Activated CD4-positive, CD25-positive, alpha-beta regulatory T cell treated with anti-CD3 and anti-CD28 coated beads, Interleukin-2, amount 50 U/mL, for 16 hours (primary cell): ENCODE data around the gene ANKFN1.

Experiments
- DNase-seq: peaks from one replicate; pipeline ENCODE4 v3.0.0-alpha.2; 2020; ENCODE audit warnings: low read depth, low spot score

Gene ANKFN1

DNA sequence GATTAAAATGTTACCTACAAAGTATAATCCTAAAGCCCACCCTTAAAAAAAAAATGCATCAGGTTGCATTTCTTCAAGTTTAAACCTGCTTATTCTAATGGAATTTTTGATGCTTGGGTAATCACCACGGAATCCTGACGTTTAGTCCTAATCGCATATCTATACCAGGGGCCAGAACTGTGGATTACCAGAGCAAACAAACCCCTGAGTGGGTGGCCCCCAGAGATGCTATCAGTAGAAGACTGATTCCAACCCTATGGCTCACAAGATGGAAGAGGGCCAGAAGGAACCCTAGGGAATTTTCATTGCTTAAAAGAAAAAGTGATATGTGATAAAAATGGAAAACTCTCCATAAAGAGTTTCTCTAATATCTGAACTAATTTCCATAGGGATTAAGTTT is 288.0 kb downstream of the ANKFN1 start:
- no peak for DNase-seq

DNA sequence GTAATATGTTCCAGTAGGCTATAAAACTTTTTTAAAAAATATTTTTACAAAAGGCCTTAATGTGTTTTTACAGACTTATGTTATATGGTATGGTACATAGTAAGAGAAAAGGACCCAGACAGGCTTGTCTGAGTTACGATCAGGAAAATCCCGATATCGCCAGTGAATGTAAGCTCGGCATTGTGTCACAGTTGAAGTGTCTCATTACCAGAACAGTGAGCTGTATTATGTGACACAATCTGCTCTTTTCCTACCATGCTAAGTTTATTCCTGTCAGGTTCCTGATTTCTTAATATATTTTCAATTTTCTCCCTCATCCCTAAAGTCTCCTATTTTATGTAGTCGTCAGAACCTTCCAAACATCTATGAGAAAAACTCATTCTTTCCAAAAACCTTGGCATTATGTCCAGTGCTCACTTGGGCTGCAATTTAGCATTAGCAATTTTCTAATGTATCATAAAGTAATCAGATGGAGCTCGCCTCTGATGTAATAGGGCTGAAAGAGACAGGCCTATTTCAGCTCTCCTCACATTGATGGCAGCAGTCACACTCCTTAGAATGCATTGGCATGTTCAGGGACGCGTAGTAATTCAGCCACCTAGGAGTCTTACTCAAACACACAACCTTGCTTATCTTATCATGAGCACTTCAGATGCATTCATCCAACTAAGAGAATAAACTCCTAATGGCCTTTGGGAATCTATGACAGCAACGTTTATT is 292.6 kb downstream of the ANKFN1 start:
- no peak for DNase-seq

DNA sequence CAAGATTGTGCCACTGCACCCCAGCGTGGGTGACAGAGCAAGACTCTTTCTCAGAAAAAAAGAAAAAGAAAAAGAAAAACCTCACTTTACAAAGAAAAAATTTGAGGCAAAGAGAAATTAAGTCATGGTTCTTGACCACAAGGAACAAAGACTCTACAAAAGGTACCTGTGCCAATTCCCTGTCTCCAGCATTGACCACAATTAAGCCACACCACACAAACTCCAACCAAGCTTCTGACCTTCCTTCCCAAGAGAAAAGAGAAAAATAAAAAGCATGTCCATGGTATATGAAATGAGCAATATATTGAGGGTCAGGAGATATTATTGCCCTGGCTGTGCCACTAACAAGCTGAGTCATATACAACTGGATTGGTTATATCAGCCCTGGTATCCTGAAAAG is 293.9 kb downstream of the ANKFN1 start:
- DNase-seq: no peak

DNA sequence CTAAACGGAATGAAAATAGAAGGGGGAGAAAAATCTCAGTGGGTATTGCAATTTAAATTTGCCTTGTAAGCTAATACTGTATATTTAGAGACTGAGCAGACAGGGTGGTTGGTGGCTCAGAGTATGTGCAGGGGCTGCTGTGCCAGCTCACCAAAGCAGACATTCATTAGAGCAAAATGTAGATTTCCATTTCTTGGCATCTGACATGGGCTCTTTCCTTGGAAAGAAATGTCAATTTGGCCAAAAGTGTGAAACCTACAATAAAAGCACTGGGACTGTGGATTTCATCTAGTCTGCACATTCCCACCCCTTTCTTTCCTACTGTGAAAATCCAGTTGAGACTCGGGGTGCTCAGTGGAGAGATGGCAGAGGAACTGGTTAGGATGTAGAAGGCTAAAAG is 295.1 kb downstream of the ANKFN1 start:
- DNase-seq: no peak

DNA sequence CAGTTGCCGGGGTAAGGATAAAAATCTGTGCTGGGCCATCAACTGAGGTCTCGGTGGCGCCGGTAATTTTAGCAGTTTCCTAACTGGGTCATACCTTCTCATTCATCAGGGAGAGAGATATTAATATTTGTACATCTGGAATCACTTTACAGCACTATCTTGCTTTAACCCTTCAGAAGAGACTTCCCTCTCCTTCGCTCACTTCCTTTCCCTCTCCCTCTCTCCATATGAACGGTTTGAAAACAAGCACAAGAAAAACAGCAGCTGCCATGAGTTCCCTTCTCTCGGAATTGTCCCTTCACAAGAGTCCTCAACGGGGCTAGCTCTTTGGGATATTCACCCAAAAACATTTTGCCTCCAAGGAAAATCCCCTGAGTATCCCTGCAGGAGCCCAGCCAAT is 295.9 kb downstream of the ANKFN1 start:
- DNase-seq: no peak

DNA sequence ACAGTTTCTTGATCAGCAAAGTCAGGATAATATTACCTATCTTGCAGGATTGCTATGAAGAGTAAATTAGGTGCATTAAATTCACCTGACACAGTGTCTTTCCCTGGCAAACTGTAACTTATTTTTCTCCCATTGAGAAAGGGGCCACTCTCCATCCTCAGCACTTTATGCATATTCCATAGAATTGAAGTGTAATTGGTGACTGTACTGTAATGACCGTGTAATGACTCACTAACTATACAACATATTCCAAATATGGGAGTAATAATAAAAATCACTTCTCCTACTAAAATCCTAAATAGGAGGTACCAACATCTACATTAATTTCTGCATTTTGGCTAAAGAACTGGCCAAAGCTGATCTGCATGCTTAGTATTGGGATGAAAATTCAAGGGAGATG is 298.4 kb downstream of the ANKFN1 start:
- DNase-seq: no peak

DNA sequence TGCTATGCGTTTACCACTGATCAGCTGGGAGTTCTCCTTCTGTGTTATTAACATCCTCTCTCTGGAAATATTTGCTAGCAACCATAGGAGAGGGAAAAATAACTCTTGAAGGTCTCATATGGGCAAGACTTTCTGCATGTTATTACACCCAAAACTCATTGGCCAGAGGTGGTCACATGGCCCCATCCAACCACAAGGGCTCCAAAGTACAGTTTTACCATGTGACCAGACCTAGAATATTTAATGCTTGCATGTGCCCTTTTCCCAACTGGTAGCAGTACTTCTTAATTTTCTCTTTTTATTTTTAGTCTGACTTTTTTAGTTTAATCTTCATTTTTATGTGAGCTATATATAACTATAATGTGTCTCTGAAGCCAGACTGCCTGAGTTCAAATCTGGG is 299.2 kb downstream of the ANKFN1 start:
- DNase-seq: no peak

DNA sequence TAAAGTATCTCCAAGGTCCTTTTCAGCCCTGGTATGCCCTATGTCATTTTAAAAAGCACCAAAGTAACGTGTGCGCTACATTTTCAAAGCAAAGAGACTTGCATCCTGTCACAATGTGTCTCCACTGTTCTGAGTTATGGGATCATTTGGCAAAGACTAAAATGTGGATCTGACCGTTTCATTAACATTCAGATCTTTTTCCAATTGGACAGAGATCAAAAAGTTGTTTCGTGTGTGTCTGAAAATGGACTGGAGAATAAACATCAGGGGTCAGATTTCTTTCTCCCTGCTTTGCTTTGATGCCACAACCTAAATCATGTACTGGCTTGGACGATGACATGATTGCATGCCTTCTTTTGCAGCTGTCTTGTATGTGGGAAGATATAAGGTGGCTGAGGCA is 304.2 kb downstream of the ANKFN1 start:
- DNase-seq: no peak

DNA sequence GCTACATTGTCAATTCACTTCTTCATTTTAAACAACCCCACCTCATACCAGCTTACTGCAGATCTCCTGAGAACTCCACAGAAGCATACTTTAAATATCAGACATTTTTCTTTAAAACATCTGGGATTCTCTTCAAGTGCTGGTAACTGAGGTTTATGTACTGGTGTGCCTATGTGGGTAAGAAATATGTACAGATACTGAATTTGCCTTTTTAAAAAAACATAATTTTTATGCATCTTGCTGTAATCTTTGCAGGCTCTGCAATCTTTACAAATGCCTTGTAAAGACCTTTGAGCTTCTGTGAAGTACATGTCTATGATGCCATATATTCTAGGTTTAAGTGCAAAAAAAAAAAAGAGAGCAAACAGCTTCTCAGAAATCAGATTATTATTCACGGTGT is 312.6 kb downstream of the ANKFN1 start:
- DNase-seq: no peak

DNA sequence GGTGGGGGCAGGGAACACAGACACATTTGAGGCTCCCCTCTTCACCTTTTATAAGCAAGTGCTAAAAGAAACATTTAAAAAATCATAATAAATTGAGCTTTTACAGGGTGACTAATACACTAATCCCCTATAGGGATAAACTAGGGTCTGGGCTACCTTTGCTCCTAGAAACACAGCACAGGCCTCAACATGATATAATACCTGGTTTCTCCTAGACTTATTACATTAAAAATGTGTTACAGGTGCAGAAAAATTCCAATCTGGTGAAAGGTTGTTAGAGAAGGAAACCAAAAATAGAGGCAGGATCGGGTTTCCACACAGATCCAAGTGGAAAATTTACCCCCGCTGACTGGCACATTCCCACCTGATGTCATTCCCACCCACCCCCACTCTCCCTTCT is 315.6 kb downstream of the ANKFN1 start:
- DNase-seq: no peak

DNA sequence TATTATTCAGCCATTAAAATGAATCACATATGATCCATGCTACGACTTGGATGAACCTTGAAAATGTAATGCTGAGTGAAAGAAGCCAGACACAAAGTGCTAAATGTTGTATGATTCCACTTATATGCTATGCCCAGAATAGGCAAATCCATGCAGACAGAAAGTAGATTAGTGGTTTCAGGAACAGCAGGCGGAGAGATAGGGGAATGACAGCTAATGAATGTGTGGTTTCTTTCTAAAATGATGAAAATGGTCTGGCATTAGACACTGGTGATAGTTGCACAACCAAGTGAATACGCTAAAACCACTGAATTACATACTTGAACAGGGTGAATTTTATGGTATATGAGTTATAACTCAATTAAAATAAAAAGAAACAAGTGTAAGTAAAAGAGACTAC is 318.4 kb downstream of the ANKFN1 start:
- no peak for DNase-seq

DNA sequence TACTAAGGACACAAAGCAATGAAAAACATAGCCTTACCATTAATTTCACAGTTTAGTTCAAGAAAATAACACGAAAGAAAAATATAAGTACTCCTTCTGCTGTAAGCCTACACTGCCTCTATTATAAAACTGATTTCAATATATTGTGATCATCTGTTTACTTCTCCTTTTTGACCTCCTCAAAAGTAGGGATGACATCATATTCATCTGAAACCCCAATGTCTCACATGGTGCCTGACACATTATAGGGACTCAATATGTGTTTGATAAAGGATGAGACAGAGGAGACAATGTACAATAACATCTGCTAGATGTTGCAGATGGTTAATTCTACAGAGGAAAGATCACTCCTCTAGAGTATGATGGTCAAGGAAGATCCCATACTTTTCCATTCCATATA is 321.8 kb downstream of the ANKFN1 start:
- DNase-seq: no peak

DNA sequence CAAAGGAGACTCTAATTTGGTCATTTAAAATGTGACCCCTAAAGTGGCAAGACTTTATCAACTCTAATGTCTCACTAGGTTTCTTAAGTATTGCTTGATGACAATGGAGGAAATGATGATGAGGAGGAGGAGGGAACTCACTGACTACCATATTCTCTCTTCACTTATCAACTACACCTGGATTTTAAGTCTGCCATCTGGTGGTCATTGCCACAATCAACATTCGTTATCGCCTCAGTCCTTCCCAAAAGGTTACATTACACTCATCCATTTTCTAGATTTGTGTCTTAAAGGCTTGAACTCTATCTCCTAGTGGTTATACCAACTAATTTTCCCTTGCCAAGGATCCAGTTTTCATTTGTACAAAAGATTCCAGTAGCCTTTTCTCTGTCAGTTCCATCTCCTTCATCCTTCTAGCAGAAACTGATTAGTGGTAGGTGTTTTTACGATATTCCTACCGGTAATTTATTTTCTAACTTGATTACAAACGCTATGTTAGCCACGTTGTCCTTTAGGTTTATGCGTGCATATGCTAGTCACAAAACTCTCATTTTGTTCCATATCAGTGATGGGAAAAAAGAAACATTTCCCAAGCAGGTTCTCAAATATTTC is 325.7 kb downstream of the ANKFN1 start:
- no peak for DNase-seq

DNA sequence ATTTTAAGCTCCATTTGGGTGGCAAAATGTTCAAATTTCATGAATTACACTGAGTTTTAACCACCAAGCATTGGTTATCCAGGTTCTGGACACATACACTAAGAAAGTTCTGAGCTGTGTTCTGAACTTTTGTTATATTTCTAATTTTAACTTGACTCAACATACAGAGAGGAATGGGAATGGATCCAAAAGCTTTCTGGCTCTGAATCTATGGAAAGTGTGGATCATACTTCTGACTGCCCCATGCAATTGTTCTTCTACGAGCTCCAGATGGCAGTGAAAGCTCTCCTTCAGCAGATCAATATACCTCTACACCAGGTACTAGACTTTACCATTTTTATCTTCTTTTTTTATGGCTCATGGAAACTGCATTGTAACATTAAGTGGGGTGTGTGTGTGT is 327.2 kb downstream of the ANKFN1 start:
- DNase-seq: no peak

DNA sequence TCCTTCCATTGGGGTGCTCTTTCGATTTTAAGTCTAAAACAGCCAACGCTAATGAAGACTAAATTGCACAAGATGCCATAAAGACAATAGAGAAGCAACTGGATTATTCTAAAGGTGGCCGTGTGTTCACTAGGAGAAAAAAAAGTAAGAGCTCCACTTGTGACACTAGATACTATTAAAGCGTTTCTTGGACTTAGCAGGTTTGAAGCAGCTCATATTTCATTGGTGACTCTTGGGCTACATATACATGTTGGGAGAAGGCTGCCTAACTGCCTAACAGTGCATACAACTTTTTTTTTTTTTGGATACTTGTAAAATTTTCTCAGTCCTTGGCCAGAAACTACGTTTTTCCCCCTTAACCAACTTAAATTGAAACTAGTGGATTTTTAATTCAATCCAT is 328.4 kb downstream of the ANKFN1 start:
- no peak for DNase-seq

DNA sequence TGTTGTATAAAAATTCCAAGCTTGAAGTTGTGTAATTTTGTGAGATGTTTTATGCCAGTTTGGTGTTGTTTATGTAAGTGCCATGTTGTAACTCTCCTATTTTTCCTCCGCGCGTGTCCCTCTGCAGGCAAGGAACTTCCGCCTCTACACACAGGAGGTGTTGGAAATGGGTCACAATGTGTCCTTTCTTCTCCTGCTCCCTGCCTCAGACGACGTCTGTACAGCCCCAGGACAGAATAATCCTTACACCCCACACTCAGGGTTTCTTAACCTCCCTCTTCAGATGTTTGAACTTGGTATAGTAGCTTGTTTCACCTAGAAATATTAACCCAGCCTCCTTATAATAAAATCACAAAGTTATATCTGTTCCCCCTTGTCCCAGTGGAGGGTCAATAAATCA is 329.0 kb downstream of the ANKFN1 start:
- DNase-seq: no peak

DNA sequence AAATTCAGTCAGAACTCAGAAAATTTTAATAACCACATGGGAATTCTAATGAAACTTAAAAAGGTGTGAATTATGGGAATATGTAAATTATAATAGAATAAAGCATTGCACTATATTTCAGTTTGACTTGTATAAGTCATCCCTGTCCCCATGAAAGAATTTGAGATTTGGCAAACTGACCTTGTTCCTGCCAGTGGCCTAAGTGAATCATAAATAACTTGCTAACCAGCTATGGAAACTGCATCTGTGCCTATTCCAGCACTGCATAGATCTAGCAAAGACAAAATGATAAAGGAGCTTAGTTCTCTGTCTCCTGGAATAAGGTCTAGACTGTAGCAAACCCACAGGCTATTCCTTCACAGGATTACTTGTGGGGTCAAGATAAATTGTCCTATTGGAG is 333.5 kb downstream of the ANKFN1 start:
- no peak for DNase-seq

DNA sequence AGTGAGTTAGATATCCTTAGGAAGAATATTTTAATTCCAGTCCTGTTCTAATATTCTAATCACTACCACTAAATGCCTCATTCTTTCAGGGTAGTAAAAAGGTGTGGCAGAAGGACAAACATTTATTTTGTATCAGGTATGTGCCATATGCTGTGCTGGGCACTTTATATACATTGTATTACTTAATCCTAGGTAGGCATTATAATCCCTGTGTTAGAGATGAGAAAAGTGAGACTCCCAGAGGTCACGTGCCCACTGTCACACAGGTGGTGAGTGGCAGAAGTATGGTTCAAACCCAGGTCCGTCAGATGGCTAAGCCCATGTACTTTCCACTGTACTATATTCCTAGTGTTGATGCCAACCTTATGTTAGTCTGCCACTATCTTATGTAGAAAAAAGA is 335.5 kb downstream of the ANKFN1 start:
- no peak for DNase-seq

DNA sequence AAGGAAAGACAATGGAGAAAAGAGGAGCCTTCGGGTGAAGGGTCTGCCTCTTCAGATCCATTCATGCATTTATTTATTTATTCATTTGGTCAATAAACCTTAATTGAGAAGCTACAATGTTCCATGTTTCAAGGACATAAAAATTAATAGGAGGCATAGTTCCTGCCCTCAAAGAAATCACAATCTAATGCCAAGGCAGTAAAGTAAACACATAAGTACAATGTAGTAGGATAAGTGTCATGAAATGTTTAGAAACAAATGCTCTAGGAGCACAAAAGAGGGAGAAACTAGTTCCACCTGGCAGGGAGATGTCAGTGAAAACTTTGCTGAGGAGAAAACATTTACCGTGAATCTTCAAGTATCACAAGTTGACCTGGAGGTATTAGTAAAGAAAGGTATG is 336.7 kb downstream of the ANKFN1 start:
- DNase-seq: no peak

DNA sequence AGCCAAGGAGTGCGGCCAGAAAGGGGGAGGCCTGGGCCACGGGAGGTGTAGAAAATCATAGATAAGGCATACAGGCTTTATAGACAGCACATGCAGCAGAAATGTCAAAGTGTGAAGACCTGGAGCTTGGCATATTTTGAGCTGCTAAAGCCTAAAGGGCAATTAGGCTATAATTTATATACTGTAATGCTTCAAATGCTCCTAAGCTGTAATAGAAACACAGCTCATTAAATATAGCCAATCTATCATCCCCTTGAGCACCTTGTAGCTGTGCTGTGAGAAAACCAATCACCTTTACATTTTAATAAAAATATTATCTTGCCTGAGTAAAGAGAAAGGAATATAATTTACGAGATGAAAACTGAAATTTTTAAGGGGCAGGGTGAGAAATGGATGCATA is 342.3 kb downstream of the ANKFN1 start:
- no peak for DNase-seq

DNA sequence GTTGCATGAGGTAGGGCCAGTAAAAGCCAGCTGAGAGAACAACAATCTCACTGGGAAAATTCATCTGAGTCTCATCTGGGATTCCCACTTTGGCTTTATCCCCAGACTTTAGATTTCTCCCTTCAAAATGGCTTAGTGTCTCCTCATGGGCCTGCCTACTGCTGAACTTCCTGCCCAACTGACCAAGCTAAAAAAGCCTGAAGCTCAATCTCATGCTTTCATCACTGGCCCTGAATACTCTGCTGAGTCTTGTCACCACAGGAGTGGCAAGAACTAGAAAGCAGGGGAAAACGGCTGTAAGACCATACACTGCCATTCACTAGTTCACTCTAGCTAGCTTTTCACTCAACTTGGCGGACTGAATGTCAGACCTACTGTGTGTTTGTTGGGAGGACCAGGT is 343.9 kb downstream of the ANKFN1 start:
- DNase-seq: no peak

DNA sequence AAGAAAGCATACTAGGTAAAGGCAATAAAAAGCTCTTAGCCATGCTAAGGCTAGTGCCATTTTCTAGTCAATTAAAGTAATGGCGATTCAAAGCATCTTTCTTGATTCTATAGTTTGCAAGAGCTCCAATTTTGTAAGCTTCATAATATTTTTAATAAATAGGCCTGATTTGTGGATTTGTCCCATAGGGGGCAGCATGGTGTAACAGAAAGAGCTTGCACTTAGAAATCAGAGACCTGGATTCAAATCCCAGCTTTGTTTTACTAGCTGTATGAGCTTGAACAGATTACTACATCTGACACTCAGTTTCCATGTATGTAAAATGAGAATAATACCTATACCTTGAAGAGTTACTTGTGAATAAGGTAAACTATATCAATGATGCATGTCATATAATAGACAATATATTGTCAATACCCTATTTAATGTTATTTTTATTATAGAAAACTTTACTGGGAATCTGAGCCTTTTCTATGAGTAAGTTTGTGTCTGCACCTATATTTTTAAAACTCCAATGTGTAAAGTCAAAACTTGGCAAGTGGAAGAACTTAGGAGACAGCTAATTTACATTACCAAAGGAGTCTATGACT is 346.6 kb downstream of the ANKFN1 start:
- DNase-seq: no peak

DNA sequence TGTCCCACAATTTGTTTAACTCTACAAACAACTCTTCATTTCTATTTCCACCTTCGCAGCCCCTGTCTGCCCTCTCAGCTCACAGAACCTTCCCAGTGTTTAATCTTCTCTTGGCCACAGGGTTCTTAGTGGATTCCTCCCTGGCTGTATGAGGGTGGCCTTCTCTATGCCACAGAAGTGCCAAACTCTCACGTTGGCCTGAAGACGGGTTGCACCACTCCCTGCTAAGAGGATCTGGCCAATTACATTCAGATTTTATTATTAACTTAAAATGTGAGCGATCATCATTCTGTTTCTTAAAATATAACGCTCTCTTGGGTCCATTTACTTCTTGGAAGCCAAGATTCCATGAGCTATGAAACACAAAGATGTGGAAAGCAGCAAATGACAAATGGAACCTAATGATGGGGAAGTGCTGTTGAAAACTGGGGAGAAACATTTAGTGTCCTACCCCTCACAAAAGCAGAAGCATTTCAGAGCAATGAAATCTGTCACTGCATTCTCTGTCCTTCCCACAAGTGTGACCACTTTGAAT is 348.9 kb downstream of the ANKFN1 start:
- no peak for DNase-seq
